HTERT RPE-1 (cell line): Measurements from ENCODE around the gene ANP32A.
"Not testable (repeated sequence)": the region's sequence is repeated elsewhere in the genome, so short reads cannot be mapped to it uniquely, and the experiment has no call there.

Source experiments
- in situ Hi-C: fragments of 300-500 bp; cut with MboI; formaldehyde crosslinking; loops from 4 replicates; pipeline ENCODE4 v1.14.3; 2020; ENCODE audit warnings: low sequenced_read_pairs

ANP32A gene

DNA sequence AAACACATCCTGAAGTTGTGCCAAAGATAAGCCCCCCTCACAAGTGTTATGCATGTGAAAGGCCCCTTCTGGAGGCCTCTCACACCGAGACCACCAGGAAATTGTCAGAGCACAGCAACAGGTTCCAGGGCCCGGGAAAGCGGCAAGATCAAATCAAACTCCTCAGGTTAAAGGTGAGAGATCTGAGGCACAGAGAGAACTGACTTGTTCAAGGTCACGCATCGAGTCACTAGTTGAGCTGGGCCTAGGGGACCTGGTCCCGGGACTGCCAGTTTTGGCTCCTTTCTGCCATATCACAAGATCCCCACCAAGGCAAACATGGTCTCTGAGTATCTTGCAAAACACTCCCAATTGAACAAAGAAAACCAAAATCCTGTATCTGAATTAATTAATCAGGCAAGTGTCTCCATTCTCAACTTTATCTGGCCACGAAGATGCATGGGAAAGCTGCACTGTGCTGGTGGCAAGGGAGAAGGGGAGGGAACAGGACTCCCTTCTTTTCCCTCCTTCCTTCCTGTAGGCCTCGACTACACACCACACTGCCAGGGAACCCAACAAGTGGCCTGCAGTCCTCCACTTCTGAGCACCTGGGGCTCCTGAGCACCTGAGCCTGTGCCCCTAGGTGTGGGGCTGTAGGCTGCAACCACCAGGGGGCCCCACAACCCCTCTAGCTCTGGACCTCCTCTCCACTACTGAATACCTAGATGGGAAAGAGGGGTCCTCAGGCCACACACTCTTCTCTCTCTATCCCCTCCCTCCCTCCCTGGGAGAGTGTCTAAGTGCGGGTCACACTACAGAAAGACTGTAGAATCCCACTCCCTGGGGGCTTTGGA is 37.3 kb downstream of the ANP32A start:
- in situ Hi-C loops, result no loop called here

DNA sequence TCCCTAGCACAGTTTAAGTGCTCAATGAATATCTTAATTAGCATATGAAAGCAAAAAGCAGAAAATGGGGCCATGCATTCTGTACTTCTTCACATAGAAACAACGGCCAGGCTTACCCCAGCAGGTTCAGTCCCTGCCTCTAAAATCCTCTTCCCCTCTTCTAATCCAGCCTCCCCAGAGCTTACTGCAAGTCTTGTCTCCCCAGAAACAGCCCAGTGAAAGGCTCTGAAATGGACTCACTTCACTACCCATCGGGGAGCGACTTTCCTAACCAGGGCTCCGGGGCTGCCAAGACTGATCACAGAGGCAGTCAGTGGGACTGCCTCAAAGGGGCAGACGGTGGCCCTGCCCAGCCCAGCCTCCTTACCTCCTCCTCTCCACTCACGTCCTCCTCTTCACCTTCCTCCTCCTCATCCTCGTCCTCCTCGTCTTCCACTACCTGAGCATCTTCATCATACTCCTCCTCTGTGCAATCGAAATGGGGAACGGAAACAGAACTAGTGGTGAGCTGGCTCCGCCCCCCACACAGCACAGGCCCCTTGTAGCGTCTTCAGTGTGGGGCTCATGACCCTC is 38.0 kb downstream of the ANP32A start:
- in situ Hi-C loops, result no loop called here

DNA sequence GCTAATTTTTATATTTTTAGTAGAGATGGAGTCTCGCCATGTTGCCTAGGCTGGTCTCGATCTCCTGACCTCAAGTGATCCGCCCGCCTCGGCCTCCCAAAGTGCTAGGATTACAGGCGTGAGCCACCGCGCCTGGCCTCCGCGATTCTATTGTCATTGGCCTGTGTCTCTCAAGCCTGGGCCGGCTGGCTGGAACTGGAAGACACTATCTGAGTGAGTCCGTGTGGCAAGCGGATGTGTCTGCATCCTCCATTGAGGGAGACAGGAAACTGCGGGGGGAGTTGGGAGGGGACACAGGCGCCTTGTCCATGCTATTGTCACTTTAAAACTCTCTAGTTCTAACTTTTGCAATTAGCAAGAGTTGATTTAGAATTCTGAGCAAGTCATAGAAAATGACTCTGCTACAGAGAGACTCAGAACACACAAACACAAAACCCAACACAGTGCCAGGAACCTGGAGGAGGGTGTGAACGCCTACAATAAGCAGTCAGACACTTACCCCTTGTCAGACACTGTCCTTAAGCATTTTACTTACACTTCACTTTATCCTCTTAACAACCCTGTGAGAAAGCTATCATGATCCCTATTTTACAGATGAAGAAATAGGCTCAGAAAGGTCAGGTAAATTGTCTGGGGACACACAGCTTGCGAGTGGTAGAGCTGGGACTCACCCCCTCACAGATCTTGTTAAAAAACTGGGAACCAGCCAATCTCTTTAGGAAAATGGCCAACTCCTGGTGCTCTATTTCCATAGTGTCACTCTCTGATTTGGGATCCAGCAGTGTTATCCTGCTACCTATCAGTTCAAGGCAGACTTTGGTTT is 38.7 kb downstream of the ANP32A start:
- in situ Hi-C loops, result no loop called here

DNA sequence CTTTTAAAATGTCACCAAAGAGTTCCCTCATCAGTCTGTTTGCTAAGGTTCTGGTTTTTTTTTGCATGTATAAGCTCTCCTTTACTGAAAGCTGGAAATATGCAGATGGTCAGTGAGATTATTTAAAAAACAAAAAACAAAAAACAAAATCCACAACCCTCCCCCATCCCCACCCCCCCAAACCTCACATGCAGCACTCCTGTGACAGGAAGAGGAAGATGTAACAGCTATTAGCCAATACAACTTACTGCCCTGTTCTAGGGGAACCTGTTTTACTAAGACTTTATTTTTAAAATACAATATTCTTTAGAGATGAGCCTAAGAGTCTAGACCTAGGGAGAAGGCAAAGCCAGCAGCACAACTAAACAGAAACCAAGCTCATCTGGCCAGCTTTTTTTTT is 39.5 kb downstream of the ANP32A start:
- in situ Hi-C loops, result no loop called here

DNA sequence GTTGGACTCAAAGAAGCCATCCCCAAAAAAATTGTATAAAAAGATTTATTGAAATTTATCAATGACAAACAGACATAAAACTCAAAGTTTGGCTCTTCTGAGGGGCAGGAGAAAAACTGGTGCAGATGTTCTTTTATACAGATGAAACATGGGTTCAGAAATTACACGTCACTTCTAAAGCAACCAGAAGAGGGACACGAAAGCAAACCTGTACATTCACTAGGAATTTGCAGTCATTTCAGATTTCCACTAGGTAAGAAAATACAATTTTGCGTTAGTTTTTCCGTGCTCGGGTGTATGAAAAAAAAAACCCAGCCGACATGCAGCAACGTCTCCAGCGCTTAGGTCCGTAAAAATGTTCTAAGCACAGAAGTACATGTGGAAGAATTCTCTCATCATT is 41.8 kb downstream of the ANP32A start:
- in situ Hi-C loops, result no loop called here

DNA sequence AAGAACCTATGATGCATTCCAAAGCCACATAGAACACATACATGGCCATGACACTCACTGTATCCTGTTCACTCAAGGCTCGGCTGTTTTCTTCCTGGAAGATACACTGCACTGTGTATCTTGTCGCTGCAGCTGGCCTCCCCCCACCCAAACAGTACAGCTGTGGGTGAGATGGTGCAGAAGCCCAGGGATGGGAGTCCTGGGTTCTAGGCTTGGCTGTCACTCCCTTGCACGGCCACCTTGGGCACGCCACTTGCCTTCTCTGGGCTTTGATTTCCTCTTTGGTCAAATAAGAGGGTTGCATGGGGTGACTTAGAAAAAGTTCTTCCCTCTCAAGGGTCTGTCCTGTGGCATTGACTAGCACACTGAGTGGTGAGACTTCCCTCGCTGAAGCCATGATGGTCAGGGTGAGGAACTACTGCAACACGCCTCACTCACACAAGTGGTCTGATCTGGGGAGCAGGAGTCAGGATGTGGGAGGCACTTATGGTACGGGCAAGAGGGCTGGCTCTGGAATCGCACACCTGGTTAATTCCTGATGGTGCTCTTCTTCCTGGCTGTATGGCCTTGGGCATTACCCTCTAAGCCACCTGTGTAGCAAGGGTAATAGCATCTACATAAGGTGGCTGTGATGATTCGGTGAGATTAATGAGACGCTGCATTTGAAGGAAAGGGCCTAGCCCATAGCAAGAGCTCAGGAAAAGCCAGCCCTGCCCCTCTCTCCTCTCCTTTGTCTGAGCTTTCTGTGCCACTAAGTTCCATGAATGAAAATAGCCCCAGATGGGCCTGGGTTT is 44.0 kb downstream of the ANP32A start:
- in situ Hi-C loops, result no loop called here

DNA sequence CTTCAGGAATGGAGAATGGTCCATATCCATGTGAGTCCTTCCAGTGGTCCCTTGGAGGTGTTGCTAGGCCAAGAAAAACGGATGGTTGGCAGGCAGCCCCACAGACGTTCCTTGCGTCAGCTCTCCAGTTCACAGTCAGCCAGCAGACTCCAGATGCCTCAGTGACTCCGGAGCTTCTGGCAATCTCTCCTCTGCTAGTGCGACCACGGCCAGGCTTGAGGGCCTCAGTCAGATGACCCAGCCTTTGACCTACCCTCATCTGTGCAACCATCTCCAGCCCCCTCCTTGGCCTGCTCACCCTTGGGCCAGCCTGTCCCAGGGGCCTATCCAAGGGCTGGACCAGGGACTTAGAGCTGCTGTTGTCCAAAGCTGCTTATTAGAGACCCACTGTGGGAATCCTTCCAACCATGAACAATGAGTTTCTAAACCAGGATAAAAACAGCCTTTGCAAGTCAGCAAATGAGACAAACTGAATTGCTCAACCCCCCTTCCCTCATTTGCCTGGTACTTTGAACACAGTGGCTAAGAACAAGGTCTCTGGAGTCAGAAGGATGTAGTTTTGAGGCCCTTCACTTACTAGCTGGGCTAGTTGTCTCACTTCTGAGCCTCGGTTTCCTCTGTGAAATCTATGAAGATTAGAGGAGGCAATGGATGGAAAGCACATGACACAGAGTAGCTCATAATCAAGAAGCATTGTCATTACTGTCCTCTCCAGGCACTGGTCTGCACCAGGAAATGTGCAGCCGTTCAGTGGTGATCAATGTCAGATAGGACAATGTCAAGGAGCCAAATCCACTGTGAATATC is 44.8 kb downstream of the ANP32A start:
- in situ Hi-C loops, result no loop called here

DNA sequence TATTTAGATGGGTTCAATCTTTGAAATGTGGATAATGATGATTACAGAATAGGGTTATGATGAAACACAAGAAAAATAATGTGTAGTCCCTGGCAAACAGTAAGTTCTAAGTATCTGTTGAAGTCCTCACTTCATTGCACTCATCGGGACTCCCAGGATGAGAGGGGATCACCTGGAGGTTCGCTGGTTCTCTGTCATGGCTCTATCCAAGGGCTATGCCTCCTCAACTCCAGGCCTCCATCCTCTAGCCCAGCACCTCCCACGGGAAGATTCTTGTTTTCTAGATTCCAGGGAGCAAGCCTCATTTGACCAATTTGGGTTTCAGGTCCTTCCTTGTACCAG is 45.5 kb downstream of the ANP32A start:
- in situ Hi-C loops, result no loop called here

DNA sequence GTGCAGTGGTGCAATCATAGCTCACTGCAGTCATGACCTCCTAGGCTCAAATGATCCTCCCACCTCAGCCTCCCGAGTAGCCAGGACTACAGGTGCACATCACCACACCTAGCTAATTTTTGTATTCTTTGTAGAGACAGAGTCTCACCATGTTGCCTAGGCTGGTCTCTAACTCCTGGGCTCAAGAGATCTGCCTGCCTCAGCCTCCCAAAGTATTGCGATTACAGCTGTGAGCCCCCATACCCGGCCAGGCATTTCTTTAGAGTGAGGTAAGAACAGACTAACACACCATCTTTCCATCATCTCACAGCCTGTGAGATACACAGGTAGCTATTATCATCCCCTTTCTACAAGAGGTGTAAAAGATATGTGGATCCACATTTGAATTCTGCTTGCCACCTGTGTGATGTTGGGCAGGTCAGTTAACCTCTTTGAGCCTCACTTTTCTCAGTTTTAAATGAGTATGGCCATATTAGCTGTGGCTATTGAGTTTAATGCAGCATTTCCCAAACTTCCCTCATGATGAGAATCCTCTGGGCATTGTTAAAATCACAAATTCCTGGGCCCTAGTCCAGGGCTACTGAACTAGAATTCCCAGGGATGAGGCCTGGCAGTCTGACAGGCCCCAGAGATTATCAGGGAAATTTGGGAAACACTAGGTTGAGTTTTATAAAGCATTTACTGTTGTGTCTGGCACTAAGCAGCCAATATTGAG is 46.0 kb downstream of the ANP32A start:
- in situ Hi-C loops, result no loop called here

DNA sequence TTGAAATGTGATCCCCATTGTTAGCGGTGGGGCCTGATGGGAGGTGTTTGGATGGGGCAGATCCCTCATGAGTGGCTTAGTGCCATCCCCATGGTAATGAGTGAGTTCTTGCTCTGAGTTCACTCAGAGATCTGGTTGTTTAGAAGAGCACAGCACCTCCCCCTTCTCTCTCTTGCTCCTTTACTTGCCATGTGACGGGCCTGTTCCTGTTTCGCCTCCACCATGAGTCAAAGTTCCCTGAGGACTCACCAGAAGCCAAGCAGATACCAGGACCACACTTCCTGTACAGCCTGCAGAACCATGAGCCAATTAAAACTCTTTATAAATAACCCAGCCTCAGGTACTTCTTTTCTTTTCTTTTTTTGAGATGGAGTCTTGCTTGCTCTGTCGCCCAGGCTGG is 46.6 kb downstream of the ANP32A start:
- in situ Hi-C loops, result no loop called here

DNA sequence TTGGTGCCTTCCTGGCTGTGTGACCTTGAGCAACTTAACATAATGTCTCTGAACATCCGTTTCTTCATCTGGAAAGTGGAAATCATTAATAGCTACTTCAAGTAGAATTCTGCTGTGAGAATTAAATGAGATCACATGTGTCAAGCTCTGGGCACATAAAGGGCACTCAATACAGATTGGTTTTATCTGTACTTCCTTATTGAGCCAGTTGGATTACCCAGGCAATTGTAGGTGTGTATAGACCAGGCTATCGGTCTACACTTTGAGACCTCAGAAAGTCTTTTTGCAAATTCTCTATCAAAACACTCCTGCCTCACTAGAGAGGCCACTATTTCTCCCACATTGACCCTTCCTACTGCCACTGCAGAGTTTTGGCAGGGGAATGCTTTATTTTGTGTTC is 47.7 kb downstream of the ANP32A start:
- in situ Hi-C loops, result no loop called here

DNA sequence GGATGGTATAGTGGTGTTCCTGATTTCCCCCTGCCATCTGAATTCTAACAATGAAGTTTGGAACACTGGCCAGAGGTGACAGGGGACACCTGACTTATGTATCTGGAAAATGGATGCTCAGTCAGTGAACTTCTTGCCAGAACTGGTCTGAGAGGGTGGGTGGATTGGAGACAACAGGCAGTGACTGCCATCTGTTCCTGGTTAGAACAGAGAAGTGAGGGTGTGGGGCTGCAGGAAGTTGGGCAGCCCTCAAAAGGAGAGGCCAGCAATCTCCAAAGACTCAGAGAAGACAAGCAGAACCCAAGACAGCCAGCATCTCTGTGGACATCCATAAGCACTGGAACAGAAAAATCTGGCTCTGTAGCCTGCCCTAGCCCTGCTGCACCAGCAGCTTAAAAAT is 50.5 kb downstream of the ANP32A start:
- in situ Hi-C loops, result no loop called here

DNA sequence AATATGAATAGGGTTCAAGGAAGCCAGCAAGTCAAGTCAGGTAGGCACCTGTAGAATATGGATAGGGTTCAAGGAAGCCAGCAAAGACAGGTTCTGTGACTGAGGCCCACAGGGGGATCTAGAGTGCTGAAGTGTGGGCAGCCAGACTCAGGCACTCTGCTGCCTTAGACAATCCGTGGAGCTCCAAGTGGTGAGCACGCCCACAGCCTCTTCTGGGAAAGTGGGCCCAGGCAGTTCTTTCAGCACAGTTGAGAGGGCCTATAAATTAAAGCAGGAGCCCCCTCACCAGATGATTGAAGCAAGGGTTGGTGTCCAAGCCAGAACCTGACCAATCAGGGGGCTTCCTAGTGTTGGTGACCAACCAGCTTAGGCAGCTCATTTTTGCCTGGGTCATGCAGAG is 51.0 kb downstream of the ANP32A start:
- in situ Hi-C loops, result no loop called here

DNA sequence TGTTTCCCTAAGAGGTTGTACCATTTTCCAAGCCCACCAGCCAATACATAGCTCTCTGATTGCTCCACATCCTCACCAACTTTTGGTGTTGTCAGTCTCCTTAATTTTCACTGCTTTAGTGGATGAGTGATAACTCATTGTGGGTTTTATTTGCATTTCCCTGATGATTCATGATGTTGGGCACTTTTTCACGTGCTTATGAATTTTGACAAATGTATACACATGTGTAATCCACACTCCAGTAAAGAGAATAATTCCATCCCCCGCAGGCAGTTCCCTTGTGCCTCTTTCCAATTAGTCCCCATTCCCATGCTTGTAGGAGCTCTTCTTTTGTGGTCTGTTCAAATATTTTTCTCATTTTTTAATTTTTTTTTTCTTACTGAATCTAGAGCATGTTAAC is 52.4 kb downstream of the ANP32A start:
- in situ Hi-C loops, result no loop called here

DNA sequence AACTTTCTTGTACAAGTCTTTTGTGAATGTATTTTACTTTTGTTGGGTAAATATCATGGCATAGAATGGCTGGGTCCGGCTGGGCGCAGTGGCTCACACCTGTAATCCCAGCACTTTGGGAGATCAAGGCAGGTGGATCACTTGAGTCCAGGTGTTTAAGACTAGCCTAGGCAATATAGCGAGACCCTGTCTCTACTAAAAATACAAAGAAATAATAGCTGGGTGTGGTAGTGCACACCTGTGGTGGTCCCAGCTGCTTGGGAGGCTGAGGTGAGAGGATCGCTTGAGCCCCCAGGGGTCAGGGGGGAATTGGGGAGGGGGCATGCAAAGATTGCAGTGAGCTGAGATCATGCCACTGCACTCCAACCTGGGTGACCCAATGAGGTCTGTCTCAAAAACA is 52.9 kb downstream of the ANP32A start:
- in situ Hi-C loops, result no loop called here

DNA sequence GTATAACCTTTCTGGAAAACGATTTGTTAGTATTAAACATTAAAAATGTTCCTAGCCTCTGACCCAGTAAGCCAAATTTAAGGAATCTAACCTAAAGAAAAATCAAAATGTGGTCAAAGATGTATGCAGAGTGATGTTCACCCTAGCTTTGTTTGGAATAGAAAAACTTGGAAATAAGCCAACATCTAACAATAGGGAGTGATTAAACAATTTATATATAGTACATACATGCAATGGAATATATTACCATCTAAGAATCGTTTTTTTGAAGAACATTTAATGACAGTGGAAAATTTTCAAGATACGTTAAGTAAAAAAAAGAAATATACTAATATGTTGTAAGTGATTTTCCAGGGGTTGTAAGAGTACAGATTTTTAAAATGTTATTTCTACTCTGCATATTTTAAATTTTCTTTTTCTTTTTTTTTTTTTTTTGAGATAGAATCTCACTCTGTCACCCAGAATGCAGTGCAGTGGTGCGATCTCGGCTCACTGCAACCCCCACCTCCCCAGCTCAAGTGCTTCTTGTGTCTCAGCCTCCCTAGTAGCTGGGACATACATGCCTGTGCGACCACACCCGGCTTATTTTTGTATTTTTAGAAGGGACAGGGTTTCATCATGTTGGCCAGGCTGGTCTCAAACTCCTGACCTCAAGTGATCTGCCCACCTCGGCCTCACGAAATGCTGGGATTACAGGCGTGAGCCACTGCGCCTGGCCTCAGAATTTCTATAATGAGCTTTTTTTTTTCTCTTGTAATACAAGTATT is 54.9 kb downstream of the ANP32A start:
- in situ Hi-C loops, result no loop called here

DNA sequence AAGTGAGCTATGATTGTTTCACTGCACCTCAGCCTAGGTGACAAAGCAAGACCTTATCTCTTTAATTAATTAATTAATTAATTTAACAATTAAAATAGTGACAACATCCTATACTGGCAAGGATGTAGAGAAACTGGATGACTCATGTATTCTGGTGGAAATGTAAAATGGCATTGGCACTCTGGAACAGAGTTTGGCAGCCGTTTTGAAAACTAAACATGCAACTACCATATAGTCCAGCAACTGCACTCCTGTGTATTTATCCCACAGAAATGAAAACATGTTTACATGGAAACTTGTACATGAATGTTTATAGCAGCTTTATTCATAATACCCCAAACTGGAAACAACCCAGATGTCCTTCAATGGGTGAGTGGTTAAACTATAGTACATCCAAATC is 56.6 kb downstream of the ANP32A start:
- in situ Hi-C loops, result no loop called here

DNA sequence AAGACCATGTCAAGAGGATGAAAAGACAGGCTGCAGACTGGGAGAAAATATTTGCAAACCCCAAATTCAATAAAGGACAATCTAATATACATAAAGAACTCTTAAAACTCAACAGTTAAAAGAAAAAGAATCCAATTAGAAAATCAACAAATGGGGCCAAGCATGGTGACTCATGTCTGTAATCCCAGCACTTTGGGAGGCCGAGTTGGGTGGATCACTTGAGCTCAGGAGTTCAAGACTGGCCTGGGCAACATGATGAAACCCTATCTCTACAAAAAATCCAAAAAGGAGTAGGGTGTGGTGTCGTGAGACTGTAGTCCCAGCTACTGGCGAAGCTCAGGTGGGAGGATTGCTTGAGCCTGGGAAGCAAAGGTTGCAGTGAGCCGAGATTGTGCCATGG is 57.6 kb downstream of the ANP32A start:
- in situ Hi-C loops, result no loop called here

DNA sequence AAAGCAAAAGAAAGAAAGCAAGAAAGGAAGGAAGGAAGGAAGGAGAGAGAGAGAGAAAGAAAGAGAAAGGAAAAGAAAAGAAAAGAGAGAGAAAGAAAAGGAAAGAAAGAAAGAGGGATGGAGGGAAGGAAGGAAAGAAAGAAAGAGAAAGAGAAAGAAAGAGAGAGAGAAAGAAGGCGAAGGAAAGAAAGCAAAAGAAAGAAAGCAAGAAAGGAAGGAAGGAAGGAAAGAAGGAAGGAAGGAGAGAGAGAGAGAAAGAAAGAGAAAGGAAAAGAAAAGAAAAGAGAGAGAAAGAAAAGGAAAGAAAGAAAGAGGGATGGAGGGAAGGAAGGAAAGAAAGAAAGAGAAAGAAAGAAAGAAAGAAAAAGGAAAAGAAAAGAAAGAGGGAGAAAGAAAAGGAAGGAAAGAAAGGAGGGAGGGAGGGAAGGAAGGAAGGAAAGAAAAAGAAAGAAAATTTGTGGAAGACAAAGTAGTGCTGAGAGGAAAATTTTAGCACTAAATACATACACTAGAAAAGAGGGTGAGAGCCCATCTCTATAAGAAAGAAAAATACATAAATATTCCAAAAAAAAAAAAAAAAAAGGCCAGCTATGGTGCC is 60.6 kb downstream of the ANP32A start:
- in situ Hi-C loops, result not testable (repeated sequence)
